Gastroesophageal sphincter (tissue), 3 donors: Measurements from ENCODE around the gene RIN2.

Source experiments
- EP300 ChIP-seq: sonication (generic); formaldehyde crosslinking; IDR thresholded peaks from one replicate; pipeline ENCODE4 v1.6.1; 2017; ENCODE audit warnings: antibody characterized with exemption, mild to moderate bottlenecking
- POLR2A ChIP-seq, 2 donors: fragments of 450-650 bp; IDR thresholded peaks; one replicate each; pipeline ENCODE4 v1.6.1; 2017; ENCODE audit warnings: antibody characterized with exemption in 2 of 2, mild to moderate bottlenecking in 2 of 2, moderate library complexity in 1 of 2
- TF ChIP-seq, protein P1 (sequence below), 4 experiments: fragments of 200-600 bp in 2 of 4; fragments of 450-650 bp in 2 of 4; sonication (generic) in 1 of 4; IDR thresholded peaks; one replicate each; pipeline ENCODE4 v1.5.1; 2017 to 2019; ENCODE audit warnings: antibody characterized with exemption in 4 of 4, mild to moderate bottlenecking in 2 of 4, moderate library complexity in 2 of 4

DNA sequence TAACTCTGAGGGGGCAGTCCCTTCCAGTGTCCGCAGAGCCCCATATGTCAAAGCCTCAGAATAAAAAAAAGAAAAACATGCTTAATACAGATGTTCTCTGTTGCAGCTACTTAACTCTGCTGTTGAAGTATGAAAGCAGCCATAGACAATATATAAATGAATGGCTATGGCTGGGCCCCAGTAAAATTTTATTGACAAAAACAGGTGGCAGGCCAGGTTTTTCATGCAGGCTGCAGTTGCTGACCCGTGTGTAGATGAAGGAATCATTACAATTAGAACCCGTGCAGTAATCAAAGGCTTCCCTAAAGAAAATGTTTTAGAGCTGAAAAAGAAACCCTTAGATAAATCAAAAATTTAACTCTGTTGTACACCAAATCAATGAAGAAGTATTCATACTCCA lies 13.0 kb upstream of the RIN2 start:
- TF ChIP-seq POLR2A (IDR thresholded peaks at IDR 0.05): no peak
- TF ChIP-seq, protein P1, sequence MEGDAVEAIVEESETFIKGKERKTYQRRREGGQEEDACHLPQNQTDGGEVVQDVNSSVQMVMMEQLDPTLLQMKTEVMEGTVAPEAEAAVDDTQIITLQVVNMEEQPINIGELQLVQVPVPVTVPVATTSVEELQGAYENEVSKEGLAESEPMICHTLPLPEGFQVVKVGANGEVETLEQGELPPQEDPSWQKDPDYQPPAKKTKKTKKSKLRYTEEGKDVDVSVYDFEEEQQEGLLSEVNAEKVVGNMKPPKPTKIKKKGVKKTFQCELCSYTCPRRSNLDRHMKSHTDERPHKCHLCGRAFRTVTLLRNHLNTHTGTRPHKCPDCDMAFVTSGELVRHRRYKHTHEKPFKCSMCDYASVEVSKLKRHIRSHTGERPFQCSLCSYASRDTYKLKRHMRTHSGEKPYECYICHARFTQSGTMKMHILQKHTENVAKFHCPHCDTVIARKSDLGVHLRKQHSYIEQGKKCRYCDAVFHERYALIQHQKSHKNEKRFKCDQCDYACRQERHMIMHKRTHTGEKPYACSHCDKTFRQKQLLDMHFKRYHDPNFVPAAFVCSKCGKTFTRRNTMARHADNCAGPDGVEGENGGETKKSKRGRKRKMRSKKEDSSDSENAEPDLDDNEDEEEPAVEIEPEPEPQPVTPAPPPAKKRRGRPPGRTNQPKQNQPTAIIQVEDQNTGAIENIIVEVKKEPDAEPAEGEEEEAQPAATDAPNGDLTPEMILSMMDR (IDR thresholded peaks at IDR 0.05): no peak
- no peak for TF ChIP-seq EP300
